HG02840 (cell line): ENCODE data around the gene PCK1.

ENCODE experiments used
- ATAC-seq: cut with Tn5 transposase; IDR thresholded peaks from one replicate; pipeline ENCODE4 v1.9.1; 2021; ENCODE audit warnings: mild to moderate bottlenecking, moderate library complexity, moderate number of reproducible peaks; ENCODE audit not compliant: unreplicated experiment, low FRiP score

The PCK1 gene

DNA sequence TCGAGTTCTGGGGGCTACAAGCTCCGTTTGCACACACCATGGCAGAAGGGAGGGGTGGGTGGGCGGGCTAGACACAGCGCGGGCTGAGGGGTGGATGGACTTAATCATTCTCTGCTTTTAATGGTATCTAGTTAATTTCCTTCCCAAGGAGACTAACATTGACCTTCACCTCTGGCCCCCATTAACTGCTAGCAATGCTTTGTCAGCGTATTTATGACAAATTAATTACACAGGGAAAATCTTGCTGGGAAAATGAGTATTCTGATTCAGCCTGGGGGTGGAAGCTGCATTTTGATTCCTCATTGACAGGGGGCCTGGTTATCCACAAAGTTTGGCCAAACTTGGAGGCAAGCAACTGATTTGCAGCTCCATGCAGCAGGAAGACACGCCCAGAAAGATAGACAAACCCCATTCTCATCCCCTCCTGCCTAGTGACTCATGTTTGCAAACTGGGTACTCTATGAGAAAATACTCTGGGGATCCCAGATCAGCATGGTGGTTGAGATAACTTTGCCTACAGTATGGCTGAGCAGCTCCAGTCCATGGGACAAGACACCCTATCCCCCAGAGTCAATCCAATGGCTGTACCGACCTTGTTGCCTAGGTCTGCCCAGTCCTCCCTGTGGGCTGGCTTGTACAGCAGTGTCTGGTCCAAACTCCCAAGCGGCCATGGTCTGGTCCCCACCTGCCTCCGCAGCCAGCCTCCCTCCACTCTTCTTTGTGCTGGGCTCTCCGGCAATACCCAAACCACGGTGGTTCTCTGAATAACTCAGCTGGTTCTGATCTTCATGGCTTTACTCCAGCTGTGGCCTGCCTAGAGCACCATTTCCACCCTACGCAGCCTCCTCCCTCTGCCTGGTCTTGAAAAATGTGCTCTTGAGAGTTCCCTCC is 39.7 kb downstream of the PCK1 start:
- ATAC-seq: no peak

DNA sequence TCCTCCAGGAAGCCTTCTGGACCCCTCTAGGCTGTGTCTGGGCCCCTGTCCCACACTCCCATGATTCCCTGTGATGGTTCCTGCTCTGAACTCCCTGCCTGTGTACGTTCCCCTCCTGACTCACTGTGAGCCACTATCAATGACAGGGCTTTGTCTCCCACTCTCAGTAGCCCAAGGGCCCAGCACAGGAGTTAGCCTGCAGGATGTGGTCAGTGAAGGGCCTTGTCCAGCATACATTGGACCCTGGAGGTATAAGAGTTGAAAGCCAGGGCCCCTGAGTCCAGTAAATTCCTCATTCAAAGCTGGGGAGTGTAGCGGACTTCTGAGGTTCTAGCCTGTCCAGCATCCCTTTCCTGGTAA is 40.3 kb downstream of the PCK1 start:
- ATAC-seq: no peak

DNA sequence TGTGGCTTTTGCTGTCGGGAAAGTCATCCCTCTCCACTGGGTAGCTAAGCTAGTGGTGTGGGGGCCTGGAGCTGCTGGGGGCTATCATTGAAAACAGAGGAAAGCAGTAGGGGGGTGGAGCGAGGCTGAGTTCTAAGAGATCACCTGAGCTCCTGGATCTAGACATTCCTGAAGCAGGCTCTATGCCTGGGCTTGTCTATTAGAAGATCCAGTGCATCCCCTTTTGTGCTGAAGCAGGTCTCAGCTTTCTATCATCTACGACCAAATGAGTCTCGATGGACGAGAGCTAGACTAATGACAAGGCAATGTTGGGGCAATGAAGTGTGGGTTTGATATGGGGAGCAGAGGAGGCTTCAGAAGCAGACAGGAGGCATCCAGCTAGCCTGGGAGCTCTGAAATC is 40.8 kb downstream of the PCK1 start:
- no peak for ATAC-seq

DNA sequence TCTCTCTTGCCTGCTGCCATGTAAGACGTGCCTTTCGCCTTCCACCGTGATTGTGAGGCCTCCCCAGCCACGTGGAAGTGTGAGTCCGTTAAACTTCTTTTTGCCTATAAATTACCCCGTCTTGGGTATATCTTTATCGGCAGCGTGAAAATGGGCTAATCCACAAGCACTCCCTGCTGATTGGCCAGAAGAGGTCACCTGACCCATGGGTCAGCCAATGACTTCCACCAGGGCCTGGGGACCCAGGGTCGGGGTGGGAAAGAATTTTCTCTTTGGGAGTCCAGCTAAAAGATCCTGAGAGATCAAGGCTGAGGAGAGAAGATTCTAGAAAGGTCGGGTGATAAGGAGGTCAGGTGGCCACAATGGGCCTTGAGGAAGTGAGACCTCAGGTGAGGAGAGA is 42.2 kb downstream of the PCK1 start:
- no peak for ATAC-seq

DNA sequence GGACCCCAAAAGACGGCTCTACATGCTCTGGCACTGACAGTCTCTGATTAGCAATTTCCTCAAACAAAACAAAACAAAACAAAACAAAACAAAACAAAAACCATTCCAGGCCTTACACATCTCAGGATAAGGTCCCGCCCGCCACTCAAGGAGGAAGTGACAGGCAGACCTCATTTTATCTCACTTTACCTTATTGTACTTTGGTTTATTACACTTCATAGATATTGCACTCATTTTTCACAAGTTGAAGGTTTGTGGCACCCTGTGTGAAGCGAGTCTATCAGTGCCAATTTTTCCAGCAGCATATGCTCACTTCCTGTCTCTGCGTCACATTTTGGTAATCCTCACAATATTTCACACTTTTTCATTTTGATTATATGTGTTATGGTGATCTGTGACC is 44.1 kb downstream of the PCK1 start:
- no peak for ATAC-seq

DNA sequence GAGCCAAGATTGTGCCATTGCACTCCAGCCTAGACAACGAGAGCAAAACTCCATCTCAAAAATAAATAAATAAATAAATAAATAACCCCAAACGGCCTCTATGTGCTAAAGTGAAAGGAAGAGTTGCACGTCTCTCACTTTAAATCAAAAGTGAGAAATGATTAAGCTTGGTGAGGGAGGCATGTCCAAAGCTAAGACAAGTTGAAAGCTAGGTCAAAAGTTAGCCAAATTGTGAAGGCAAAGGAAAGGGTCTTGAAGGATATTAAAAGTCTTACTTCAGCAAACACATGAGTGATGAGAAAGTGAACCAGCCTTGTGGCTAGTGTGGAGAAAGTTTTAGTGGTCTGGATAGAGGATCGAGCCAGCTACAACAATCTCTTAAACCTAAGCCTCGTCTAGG is 45.0 kb downstream of the PCK1 start:
- ATAC-seq: no peak

DNA sequence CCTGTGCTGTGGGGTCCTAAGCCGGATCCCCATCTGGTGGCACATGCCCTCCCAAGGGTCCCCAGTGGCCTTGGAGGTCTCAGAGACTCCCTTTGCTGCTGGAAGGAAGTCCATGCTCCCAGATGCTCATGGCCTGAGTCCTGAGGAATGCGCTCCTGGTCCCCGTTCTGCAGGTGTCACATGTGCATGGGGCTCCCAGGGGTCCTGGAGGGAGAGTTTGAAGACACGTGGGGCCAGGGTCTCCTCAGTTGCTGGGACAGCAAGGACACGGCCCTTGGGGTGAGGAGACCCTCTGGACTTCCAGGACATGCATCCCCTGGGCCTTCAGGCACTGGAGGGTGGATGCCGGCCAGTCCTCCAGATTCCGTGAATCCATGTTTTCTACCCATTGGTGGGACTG is 47.6 kb downstream of the PCK1 start:
- no peak for ATAC-seq

DNA sequence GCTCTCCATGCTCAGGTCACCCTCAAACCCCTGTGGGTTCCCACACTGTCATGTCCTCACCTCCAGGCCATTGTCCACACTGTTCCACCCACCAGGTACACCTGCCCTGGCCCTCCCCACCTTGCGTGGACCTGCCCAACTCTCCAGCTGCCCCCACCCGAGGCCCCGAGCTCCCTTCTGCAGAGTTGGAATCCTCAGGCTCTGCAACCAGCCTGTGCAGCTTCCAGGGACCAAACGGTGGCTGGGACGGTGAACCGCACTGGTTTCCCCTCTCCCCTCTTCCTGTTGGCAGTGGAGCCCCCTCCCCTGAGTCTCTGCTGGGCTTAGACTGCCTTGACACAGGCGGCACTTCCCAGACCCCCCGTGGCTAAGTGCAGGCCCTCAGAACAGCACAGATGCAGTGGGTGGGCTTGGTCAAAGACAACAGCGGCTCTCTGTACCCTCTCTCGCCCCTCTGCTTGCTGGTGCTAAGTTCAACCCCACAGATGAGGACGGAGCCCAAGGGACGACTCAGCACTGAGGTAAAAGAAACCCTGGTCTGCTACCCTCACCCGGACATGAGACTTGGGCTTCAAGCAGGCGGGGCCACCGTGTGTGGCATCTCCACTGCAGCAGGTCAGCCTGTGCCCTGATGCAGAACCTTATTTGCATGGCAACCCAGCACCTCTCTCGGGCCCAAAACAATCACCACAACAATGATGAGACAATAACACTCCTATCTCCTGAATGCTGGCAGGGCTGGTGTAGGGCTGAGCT is 48.4 kb downstream of the PCK1 start:
- ATAC-seq: no peak

DNA sequence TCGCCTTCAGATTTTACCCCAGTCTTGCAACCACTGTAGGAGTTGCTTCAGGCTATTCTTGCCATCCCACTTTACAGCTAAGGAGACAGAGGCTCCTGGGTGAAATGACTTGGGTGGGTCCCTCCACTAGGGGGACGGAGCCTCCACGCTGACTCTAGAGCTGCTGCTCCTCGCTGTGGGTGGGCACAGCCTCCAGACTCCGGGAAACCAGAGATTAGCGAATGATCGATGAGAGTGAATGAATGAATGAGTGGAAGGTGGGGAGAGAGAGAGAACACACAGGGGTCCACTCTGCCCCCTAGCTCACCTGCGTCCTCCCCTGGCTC is 48.9 kb downstream of the PCK1 start:
- ATAC-seq: no peak

DNA sequence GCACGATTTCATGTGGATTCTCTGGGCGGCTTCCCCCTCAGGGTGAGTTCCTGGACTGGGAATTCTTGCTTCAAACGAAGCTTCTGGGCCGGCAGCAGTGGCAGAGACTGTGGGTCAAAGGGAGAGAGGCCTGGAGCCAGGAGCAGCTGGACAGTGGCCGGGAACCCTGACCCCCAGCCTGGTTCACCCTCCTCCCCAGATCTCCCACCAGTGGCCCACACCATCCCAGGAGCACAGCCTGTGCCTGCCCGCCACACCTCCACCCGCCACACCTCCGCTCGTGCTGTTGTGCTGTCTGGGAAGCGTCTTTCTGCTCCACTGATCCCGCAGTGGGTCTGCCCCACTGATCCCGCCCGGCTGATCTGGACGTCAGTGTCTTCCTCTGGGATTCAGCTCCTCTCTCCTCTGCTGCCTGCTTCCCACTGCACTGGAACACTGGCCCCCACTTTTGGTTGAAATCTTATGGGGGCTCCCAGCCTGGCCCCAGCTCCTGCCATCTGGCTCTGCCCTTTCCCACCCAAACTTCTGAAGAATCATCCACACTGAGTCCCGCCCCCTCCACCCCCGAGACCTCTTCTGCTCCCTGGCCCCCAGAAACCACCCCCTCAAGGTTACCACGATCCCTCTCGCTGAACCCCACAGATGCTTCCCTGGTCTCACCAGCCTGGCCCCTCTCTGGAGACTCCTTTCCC is 49.5 kb downstream of the PCK1 start:
- no peak for ATAC-seq

DNA sequence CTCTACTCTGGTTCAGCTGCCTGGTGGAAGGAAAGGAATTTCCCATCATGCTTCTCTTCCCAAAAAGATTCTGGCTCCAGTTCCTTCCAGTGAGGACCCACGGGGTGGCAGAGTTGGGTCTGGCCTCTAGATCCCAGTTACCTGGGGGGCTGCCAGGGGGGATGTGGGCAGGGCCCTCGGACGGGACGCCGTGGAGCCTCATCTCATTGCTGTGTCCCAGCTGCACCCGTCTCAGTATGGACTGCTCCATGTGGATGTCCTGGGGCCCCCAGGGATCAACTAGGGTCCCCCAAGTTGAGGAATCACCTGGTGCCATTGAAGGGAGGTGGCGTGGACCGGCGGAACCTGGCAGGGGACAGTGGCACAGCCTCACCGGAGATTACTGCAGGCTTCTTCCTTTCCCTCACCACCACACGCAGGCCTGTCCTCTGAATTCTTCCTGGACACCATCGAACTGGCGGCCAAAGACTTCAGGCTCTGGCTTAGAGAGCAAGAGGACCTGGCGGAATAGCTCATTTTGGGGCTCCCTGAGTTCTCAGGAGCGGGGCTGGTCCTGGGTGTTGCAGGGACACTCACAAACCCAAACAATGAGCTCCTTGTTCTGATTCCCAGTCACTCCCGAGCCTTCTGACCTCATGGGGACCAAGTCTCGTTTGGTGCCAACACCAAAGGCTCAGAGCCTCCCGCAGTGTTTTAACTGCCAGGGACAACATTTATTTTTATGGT is 50.8 kb downstream of the PCK1 start:
- ATAC-seq: no peak

DNA sequence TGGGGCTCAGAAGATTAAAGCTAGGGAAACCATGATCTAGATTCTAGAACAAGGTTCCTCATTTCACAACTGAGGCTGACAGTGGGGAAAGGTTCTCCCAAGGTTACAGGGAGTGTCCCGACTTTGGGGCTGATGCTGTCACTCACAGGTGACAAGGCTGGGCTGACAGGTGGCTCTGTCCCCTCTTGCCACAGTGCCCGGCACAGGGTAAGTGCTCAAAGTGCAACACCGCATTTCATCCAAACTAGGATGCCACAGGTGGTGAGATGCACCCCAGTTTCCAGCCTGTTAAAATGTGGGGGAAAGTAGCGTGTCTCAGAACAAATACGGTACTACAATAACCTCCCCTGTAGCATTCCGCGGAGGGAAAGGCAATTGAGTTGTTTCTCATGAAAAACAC is 51.5 kb downstream of the PCK1 start:
- ATAC-seq: no peak

DNA sequence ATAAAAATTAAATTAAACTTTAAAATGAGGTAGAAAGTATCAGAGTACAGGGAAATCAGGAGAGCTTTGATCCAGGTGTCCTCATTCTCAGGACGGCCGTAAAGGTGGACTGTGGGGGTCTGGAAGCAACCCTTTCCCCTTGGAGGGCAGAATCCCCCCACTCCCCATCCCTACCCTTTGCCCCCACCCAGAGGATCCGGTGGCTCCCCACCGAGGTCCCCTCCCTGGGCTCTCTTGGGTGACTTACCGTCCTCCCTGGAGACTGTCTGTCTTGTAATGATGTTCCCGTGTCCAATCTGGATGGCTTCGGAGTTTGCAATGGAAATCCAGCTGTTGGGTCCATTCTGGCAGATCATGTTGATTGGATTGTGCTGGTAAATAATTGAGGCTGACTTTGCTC is 52.0 kb downstream of the PCK1 start:
- ATAC-seq: no peak

DNA sequence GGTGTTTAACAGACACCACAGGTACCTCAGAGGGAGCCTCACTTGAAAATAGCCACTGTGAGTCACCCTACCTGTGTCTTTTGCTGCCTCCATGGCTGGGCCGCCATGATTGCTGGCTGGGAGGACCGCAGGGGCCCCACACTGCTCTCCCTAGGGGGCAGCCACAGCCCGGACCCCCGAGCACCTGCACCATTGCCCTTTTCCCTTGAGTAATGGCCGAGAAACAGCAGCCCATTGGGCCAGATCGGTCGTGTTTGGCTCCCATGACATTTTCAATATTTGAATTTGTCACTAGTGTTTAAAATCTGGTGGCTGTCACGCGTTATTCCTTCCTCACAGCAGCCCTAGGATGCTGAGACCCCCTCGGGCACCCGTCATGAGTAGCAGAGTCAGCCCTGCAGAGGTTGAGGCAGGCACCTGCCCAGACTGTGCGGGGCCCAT is 52.6 kb downstream of the PCK1 start:
- ATAC-seq: no peak

DNA sequence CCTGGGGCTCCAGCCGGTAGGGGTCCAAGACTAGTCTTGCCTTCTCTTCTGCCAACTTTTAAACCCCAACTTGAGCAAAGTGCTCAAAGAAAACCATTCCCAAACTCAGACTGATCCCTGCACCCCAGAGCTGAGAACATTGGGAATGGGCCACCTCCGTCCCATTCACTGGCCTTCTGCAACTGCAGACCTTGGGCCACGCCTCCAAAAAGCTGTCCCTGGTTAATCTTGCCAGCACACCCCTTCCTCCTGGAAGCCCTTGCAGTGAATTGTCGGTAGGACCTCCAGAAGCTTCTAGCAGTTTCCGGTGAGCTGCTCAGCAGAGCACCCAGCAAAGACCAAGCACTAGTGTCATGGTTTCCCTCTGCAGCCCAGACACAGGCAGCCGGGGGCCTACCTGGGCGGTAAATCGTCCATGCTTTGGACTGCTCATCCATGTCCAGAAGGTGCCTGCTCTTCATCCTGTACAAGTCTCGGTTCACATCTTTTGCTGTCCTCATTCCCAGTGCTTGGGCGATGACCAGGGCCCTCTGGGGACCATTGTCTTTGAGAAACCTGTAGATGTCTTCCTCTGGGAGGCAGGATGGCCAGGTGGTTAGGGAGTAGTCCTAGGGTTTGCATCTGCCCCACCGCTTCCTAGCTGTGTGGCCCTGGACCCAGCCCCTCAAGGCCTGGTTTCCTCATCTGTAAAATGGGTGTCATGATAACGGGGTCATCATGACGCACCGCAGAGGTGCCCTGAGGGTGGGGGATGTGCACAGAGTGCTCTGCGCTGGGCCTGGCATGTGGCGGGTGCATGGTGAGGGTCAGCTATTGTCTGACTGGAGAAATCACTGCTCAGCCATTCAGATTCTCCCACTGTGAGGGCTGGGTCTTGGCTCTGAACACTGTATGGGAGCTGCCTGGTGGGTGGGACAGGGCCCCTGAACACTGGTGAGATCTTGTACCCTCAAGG is 53.9 kb downstream of the PCK1 start:
- ATAC-seq: no peak

DNA sequence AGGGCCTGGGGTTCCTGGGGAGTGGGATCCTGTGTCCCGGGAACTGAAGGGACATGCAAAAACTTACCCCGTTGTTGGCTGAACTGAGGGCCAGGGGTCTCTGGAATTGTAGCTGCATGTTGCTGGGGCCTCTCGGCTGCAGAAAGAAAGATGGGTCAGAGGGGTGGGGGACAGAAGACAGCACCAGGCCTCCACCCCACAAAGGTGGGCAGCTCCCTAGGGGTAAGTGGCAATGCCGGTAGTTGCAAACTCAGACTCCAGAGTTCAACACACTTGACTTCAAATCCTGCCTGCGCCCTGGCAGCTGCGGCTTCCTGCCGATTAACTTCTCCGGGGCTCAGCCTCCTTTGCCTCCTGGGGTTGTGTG is 54.5 kb downstream of the PCK1 start:
- no peak for ATAC-seq

DNA sequence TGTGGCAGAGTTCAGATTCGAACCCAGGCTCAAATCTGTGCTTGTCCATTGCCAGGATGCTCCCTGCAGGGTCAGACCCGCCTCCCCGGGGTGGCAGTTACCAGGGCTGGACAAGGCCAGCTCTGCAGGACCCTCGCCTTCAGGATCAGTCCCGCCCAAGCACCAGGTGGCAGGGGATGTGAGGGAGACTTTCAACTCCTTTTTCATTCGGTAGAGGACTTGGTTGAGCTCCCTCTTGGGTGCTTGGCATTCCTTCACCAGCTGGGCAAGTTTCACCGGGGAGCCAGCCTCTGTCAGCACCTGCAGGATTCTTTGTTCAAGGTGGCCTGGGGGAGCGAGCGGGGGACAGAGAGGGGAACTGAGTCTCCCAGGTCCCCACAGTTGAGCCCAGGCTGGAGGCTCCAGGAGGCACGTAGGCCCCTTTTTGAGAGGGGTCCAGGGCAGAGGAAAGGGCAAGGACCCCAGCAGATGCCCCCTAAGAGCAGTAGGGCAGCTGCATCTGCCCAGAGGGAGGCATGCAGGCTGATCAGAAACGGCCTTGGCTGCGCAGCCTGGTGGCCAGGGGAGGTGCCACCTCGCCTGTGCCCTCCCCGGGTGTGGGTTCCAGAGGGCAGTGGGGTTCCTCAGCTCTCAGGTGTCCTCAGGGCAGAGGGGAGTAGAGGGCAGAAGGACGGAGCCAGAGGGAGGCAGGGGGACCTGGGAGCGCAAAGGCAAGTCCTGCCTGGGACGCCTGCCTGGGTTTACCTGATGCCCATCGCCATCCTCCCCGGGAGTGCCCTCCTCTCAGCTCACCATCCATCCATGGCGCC is 55.4 kb downstream of the PCK1 start:
- no peak for ATAC-seq

DNA sequence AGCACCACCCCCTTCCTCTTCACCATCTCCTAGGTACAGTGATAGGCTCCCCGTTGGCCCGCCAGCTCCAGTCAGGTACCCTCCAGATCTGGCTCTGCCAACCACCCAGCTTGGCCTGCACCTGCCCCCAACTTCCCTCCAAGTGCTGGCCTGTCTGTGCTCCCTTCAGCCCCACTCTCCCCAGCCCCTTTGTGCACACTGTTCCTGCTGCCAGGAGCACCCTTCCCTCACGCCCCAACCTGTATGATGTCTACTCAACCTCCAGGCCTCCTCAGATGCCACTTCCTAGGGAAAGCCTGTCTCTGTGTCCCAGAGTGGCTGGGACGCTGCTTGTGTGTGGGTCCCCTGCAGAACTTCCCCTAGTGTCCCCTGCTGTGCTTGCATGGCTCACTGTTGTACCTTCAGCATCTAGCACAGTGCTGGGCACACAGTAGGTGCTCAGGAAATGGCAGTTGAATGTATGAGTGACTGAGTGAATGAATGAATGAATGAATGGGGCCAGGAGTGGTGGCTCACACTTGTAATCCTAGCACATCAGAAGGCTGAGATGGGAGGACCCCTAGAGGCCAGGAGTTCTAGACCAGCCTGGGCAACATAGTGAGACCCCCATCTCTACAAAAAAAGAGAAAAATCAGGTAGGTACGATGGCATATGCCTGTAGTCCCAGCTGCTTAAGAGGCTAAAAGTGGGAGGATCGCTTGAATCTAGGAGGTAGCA is 56.3 kb downstream of the PCK1 start:
- no peak for ATAC-seq
